HEK293T (cell line): ENCODE data around the gene TEX51.

Experiments
- CTCF ChIA-PET: fragments of 350-600 bp; formaldehyde crosslinking; extraction: SDS; loops from one replicate; lab custom pipeline; 2021; ENCODE audit warnings: antibody characterized with exemption, inconsistent platforms; lab: Yijun Ruan, JAX
- POLR2A ChIA-PET: fragments of 350-600 bp; formaldehyde crosslinking; extraction: SDS; loops from one replicate; lab custom pipeline; 2020; ENCODE audit warnings: antibody characterized with exemption, inconsistent platforms; lab: Yijun Ruan, JAX
- DNase-seq: peaks from one replicate; pipeline ENCODE4 v3.0.0; 2012; ENCODE audit warnings: mixed read lengths; ENCODE audit errors: extremely low spot score
- ARNT ChIP-seq: fragments of 450-650 bp; IDR thresholded peaks from 2 replicates; pipeline ENCODE4 v1.6.1; 2017; ENCODE audit warnings: mild to moderate bottlenecking
- BHLHE40 ChIP-seq: fragments of 450-650 bp; IDR thresholded peaks from 2 replicates; pipeline ENCODE4 v1.6.1; 2016; ENCODE audit warnings: mild to moderate bottlenecking, moderate library complexity, borderline replicate concordance
- CTBP1 ChIP-seq: fragments of 450-650 bp; IDR thresholded peaks from 2 replicates; pipeline ENCODE4 v1.6.1; 2016; ENCODE audit warnings: borderline replicate concordance
- ELF4 ChIP-seq: fragments of 450-650 bp; IDR thresholded peaks from 2 replicates; pipeline ENCODE4 v1.6.1; 2017; ENCODE audit warnings: antibody characterized with exemption
- FOXA1 ChIP-seq: fragments of 450-650 bp; IDR thresholded peaks from 2 replicates; pipeline ENCODE4 v1.6.1; 2016; ENCODE audit warnings: mild to moderate bottlenecking
- FOXK2 ChIP-seq: fragments of 450-650 bp; IDR thresholded peaks from 2 replicates; pipeline ENCODE4 v1.6.1; 2016; ENCODE audit warnings: mild to moderate bottlenecking
- FOXM1 ChIP-seq: fragments of 450-650 bp; IDR thresholded peaks from 2 replicates; pipeline ENCODE4 v1.6.1; 2017; ENCODE audit warnings: mild to moderate bottlenecking, borderline replicate concordance
- HDGF ChIP-seq: fragments of 450-650 bp; IDR thresholded peaks from 2 replicates; pipeline ENCODE4 v1.6.1; 2017; ENCODE audit warnings: antibody characterized with exemption, borderline replicate concordance
- L3MBTL2 ChIP-seq: fragments of 450-650 bp; conservative IDR thresholded peaks from 2 replicates; pipeline ENCODE4 v1.6.1; 2016; ENCODE audit warnings: mild to moderate bottlenecking
- LEF1 ChIP-seq: fragments of 450-650 bp; IDR thresholded peaks from 2 replicates; pipeline ENCODE4 v1.6.1; 2017; ENCODE audit warnings: mild to moderate bottlenecking, borderline replicate concordance
- NFRKB ChIP-seq: fragments of 450-650 bp; IDR thresholded peaks from 2 replicates; pipeline ENCODE4 v1.6.1; 2016; ENCODE audit warnings: mild to moderate bottlenecking, moderate library complexity
- PKNOX1 ChIP-seq: fragments of 450-650 bp; IDR thresholded peaks from 2 replicates; pipeline ENCODE4 v1.6.1; 2016
- SP1 ChIP-seq: fragments of 450-650 bp; IDR thresholded peaks from 2 replicates; pipeline ENCODE4 v1.6.1; 2017
- SUZ12 ChIP-seq: fragments of 450-650 bp; IDR thresholded peaks from 2 replicates; pipeline ENCODE4 v1.6.1; 2016; ENCODE audit warnings: mild to moderate bottlenecking
- TARDBP ChIP-seq: fragments of 450-650 bp; IDR thresholded peaks from 2 replicates; pipeline ENCODE4 v1.6.1; 2016
- ZNF384 ChIP-seq: fragments of 450-650 bp; IDR thresholded peaks from 2 replicates; pipeline ENCODE4 v1.6.1; 2016

TEX51 gene

GRCh38 chr2:126898636-126899035, at the start of gene TEX51:
TSS of gene TEX51 (plus strand) at chr2:126898890. CDS start at chr2:126898919, 29 bp downstream.
- ChIA-PET POLR2A (no interaction called here), CTCF (no interaction called here)
- TF ChIP-seq TARDBP (no peak), PKNOX1 (no peak), L3MBTL2 (no peak), FOXA1 (no peak), FOXK2 (no peak), LEF1 (no peak), CTBP1 (no peak), HDGF (no peak), FOXM1 (no peak), SP1 (no peak), ARNT (no peak), ELF4 (no peak), NFRKB (no peak), ZNF384 (no peak), BHLHE40 (no peak)
- DNase-seq = no peak

- ChIA-PET POLR2A (no interaction called here), CTCF (no interaction called here)
- no peak for DNase-seq
- TF ChIP-seq HDGF (no peak), ELF4 (no peak), NFRKB (no peak), L3MBTL2 (no peak), PKNOX1 (no peak), FOXM1 (no peak), BHLHE40 (no peak), FOXK2 (no peak), CTBP1 (no peak), ZNF384 (no peak), LEF1 (no peak), TARDBP (no peak), FOXA1 (no peak), ARNT (no peak)
Observed at GRCh38 chr2:126849054-126849453, 49.6 kb upstream of the TEX51 start.

GRCh38 chr2:126849486-126849885, 49.2 kb upstream of the TEX51 start:
- TF ChIP-seq PKNOX1 (no peak), SP1 (no peak), SUZ12 (no peak), ELF4 (no peak), NFRKB (no peak), ZNF384 (no peak), LEF1 (no peak), TARDBP (no peak), FOXA1 (no peak), ARNT (no peak), FOXK2 (no peak), BHLHE40 (no peak), HDGF (no peak), L3MBTL2 (no peak), FOXM1 (no peak), CTBP1 (no peak)
- CTCF ChIA-PET = no interaction called here
- DNase-seq = no peak
- POLR2A ChIA-PET = no interaction called here

GRCh38 chr2:126849991-126850535, 48.6 kb upstream of the TEX51 start:
- POLR2A ChIA-PET = no interaction called here
- CTCF ChIA-PET = no interaction called here
- TF ChIP-seq BHLHE40 = no peak
- TF ChIP-seq PKNOX1 = no peak
- TF ChIP-seq LEF1 = no peak
- TF ChIP-seq SUZ12 = no peak
- no peak for TF ChIP-seq CTBP1
- no peak for TF ChIP-seq HDGF
- no peak for TF ChIP-seq ARNT
- TF ChIP-seq SP1 = no peak
- TF ChIP-seq TARDBP = no peak
- no peak for TF ChIP-seq FOXK2
- TF ChIP-seq NFRKB = no peak
- TF ChIP-seq L3MBTL2 = no peak
- TF ChIP-seq FOXM1 = no peak
- TF ChIP-seq ZNF384 = no peak
- no peak for TF ChIP-seq FOXA1
- no peak for TF ChIP-seq ELF4
- DNase-seq = no peak

GRCh38 chr2:126850940-126851339, 47.8 kb upstream of the TEX51 start:
- CTCF ChIA-PET = interaction anchor here (1.0 kb wide), 1 partner anchor 121 kb away, joined by 4 read pairs; no protein-coding TSS in a partner anchor
- TF ChIP-seq FOXA1 (no peak), TARDBP (no peak), L3MBTL2 (no peak), PKNOX1 (no peak), BHLHE40 (no peak), ELF4 (no peak), NFRKB (no peak), CTBP1 (no peak), ARNT (no peak), SP1 (no peak), LEF1 (no peak), ZNF384 (no peak), SUZ12 (no peak), FOXK2 (no peak), HDGF (no peak), FOXM1 (no peak)
- POLR2A ChIA-PET = no interaction called here
- no peak for DNase-seq
